Measurements from ENCODE around the gene ATOH7. TPM values are rescaled to one million over a fixed set of nuclear protein-coding genes. Genes with fewer than 3 reads are reported as not detected.

ATOH7 gene
- total and polyA plus RNA-seq, 9 of the 15 experiments (the other 6 are each of a cell fraction or from before 2014, with no cell fraction given): not detected

DNA sequence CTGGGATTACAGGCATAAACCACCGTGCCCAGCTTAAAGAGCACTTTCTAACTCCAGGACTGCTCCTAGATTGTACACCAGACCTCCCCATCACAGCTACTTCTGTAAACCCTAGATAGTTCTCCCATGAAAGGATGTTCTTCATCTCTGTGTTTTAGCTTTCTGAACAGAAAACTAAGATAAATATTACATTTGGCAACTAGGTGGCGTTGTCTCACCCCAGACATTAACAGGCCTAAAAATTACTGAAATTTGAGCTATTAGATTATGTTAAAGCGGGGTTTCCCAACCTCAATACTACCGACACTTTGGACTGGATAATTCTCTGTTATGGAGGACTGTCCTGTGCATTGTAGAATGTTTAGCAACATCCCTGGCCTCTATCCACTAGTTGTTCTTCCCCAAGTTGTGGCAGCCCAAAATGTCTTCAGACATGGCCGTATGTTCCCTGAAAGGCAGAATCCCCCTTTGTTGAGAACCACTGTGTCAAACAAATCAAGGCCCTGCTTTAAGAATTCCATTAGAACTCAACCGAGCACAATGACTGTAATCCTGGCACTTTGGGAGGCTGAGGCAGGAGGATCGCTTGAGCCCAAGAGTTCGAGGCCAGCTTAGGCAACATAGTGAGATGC lies 19.1 kb downstream of the ATOH7 start (continued):
- TF ChIP-seq, protein P1, sequence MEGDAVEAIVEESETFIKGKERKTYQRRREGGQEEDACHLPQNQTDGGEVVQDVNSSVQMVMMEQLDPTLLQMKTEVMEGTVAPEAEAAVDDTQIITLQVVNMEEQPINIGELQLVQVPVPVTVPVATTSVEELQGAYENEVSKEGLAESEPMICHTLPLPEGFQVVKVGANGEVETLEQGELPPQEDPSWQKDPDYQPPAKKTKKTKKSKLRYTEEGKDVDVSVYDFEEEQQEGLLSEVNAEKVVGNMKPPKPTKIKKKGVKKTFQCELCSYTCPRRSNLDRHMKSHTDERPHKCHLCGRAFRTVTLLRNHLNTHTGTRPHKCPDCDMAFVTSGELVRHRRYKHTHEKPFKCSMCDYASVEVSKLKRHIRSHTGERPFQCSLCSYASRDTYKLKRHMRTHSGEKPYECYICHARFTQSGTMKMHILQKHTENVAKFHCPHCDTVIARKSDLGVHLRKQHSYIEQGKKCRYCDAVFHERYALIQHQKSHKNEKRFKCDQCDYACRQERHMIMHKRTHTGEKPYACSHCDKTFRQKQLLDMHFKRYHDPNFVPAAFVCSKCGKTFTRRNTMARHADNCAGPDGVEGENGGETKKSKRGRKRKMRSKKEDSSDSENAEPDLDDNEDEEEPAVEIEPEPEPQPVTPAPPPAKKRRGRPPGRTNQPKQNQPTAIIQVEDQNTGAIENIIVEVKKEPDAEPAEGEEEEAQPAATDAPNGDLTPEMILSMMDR (IDR thresholded peaks at IDR 0.05 in 2 of 3, conservative IDR thresholded peaks at IDR 0.05 in 1 of 3; ENCODE audit: insufficient read depth in 2 of 3, low read depth in 1 of 3, low read length in 3 of 3): peak; percentile 49 to 82 (median 74); a peak in 5 of 6 replicates
- TF ChIP-seq KLF6 (CRISPR knock-in tag; IDR thresholded peaks at IDR 0.05; ENCODE audit: borderline replicate concordance) (no peak), RAD21 (CRISPR knock-in tag; conservative IDR thresholded peaks at IDR 0.05 in 1 of 2, IDR thresholded peaks at IDR 0.05 in 1 of 2) (peak; percentile 58 to 81), ZBTB2 (IDR thresholded peaks at IDR 0.05) (no peak), ZNF436 (CRISPR knock-in tag; IDR thresholded peaks at IDR 0.05) (no peak), SMC3 (conservative IDR thresholded peaks at IDR 0.05; ENCODE audit: insufficient read depth, low read depth, low read length) (peak; percentile 51; the same call in 1 of the 2 replicates), KLF13 (tag; IDR thresholded peaks at IDR 0.05; ENCODE audit: borderline replicate concordance, low read depth) (no peak), ARID1B (IDR thresholded peaks at IDR 0.05) (0 out of 2 replicates have a peak, but pooled peaks have one; percentile 25), ID3 (CRISPR knock-in tag; IDR thresholded peaks at IDR 0.05) (no peak), ID3 (tag; IDR thresholded peaks at IDR 0.05) (no peak), ZNF785 (CRISPR knock-in tag; IDR thresholded peaks at IDR 0.05) (no peak), MCM2 (IDR thresholded peaks at IDR 0.05; ENCODE audit: low read depth) (no peak), GATAD2A (IDR thresholded peaks at IDR 0.05) (no peak), MBD1 (CRISPR knock-in tag; IDR thresholded peaks at IDR 0.05) (no peak), ZNF23 (CRISPR knock-in tag; IDR thresholded peaks at IDR 0.05) (no peak)
- TF ChIP-seq, protein P2, sequence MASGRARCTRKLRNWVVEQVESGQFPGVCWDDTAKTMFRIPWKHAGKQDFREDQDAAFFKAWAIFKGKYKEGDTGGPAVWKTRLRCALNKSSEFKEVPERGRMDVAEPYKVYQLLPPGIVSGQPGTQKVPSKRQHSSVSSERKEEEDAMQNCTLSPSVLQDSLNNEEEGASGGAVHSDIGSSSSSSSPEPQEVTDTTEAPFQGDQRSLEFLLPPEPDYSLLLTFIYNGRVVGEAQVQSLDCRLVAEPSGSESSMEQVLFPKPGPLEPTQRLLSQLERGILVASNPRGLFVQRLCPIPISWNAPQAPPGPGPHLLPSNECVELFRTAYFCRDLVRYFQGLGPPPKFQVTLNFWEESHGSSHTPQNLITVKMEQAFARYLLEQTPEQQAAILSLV (tag; IDR thresholded peaks at IDR 0.05): no peak
- TF ChIP-seq, protein P3, sequence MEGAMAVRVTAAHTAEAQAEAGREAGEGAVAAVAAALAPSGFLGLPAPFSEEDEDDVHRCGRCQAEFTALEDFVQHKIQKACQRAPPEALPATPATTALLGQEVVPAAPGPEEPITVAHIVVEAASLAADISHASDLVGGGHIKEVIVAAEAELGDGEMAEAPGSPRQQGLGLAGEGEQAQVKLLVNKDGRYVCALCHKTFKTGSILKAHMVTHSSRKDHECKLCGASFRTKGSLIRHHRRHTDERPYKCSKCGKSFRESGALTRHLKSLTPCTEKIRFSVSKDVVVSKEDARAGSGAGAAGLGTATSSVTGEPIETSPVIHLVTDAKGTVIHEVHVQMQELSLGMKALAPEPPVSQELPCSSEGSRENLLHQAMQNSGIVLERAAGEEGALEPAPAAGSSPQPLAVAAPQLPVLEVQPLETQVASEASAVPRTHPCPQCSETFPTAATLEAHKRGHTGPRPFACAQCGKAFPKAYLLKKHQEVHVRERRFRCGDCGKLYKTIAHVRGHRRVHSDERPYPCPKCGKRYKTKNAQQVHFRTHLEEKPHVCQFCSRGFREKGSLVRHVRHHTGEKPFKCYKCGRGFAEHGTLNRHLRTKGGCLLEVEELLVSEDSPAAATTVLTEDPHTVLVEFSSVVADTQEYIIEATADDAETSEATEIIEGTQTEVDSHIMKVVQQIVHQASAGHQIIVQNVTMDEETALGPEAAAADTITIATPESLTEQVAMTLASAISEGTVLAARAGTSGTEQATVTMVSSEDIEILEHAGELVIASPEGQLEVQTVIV (CRISPR knock-in tag; IDR thresholded peaks at IDR 0.05; ENCODE audit: borderline replicate concordance): no peak

Data from K562 (cell line).